Fibroblast of upper back skin (primary cell): ENCODE data around the gene ATP6V1C2.
A peak's percentile ranks its signal among the peaks of the same experiment; 100 is the strongest.
"Not testable (repeated sequence)": the region's sequence is repeated elsewhere in the genome, so short reads cannot be mapped to it uniquely, and the experiment has no call there.

Source experiments
- DNase-seq: peaks from one replicate; pipeline ENCODE4 v3.0.0-alpha.2; 2013

Gene ATP6V1C2

DNA sequence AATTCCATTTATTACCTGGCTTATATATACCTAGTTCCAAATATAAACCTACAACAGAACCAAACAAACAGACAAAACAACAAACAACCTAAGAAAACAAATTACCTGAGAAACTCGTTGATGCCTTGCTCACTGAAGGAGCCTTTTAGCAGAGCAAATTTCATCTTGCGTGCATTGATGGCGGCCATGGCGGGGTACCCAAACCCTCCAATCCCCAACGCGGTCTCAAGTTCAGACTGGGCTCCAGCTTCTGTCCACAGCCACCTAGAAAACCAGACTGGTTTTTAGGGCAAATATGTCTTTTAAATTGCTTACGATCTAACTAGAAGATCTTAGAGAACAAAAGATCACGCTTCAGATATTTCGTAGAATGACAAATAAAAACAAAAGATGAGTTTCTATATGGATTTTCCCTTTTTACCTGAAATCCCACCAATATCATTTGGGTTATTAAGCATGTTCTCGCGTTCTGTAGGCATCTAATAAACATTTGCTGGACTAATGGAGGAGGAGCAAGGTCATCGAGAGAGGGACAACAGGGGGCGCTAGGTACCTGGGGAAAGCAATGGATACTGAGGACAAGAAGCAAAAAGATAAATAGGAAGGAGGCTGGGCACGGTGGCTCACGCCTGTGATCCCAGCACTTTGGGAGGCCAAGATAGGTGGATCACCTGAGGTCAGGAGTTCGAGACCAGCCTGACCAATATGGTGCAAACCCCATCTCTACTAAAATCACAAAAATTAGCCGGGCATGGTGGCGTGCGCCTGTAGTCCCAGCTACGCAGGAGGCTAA lies 65.9 kb downstream of the ATP6V1C2 start:
- no peak for DNase-seq

DNA sequence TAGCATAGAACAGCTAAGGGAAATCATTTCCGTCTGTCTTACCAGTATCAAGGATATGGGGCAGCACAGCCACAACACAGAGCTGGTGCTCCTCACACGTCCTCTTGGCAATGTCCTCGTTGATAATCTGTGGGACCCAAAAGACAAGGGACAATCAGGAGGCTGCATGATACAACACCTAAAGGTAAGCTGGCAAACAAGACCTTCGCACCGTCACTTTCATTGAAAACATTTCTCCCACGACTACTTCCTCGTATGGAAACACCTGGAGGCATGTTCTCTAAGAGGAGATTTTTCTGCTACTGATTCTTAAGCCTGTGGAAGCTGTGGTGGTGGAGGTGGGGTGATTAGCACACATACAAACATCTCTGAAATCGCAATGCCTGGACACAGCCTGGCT lies 67.4 kb downstream of the ATP6V1C2 start:
- no peak for DNase-seq

DNA sequence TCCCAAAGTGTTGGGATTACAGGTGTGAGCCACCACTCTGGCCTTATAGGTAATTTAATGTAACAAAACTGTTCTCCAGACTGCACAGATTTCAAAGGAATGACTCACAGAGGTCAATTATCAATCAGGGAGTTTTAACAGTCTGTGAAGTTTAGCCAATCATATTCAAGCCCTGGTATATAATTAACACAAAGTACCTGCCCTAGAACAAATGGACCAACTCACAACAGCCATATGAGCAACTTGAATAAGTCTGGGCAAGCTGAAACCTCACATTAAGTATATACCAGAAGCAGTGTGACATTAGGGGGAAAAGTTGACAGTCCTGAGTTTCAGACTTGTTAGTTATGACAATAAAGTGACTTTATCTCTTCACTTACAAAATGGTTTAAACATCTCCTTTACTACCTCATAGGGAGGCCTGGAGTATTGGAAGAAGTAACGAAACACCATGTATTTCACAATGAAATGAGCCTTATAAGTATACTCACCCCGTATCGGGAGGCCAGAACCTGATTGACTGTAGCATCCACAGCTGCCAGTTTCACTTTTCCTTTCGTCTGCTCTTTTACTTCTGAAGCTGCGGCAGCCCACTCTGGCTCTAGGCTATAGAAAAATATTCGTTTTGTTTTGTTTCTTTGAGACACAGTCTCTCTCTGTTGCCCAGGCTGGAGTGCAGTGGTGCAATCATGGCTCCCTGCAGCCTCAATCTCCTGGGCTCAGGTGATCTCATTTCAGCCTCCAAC lies 69.0 kb downstream of the ATP6V1C2 start:
- DNase-seq, result no peak

DNA sequence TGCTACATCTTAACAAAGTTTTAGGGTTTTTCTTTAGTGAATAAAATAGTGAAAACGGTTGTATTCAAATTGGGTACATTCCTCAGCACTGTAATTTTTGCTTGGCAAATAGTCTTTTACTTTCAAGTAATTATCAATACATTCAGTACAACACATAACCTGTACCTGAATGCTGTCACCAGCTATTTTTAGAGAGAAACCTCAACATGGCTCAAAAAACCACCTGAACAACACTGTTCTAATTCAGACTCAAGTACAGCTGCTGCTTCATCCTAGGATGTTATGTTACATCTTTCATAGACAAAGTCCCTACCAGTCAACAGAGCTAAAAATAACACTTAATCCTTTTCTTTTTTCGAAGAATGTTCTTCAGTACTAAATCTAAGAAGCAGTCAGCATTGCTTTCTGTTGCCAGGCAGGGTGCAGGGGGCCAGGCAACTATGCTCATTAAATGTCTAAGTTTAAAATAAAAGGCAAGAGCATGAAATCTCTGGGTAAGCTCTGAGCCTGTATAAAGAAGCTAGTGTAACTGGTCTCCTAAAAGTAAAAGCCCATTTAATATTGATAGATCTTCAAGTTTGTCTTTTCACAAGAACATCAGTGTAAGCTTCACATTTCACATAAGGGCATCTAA lies 70.7 kb downstream of the ATP6V1C2 start:
- no peak for DNase-seq

DNA sequence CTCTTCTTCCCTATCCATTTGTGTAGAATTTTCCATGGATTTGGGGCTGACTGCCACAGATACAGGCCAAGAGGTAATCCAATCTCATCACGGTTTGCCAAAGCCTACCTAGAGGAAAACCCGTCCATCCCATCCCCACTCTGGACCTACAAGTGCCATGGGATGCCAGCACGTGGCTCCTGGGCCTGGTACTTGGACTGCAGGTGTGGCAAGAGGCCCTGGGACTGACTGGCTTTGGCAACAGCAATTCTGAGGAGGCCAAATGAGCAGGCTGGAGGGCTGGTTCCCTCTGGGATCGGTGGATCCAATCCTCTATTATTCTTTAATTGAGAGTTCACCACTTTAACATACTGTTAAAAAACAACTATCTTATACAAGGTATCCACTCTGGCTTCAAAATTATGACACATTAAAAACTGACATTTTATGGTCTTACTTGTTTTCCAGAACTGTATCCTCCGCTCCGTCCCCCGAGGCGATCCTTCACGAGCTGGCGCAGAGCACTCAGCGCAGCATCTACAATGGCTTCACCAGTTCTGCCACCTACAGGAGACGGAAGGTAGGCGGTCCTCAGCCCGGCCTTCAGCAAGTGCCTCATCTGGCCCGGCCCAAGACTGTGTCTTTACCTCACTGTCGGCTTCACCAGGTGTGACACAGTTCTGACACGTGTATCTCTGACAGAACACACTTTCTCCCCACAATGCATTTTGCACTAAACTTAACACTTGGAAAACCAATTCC lies 71.4 kb downstream of the ATP6V1C2 start:
- no peak for DNase-seq

DNA sequence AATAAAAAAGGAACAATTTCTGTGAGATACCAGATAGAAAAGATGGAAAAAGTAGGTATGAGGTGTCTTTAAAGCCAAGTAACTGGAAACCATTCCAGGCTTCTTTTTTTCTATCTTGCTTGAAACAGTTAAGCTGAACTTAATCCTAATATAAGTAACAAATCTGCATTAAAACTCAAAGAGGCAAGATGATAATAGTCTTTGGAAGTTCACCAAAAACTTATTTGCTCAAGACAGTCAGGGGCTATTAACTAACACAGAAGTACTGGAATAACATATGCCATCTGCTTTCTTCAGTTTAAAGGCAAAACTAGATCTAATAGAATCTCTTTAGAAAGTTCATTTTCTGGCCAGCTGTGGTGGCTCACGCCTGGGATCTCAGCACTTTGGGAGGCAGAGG lies 72.4 kb downstream of the ATP6V1C2 start:
- no peak for DNase-seq

DNA sequence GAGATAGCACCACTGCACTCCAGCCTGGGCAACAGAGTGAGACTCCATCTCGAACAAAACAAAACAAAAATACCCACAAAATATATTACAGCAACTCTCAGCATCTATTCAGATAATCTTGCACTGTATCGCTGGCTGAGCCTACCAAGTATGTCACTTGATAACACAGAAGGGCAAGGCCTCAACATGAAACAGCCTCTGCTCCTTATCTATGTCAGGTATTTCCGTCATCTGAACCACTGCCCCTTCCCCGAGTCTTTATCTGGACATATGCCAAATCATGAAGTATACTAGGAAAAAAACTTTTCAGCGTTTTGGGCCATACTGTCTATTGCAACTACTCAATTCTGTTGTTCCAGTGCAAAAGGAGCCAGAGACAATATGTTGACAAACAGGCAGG lies 73.4 kb downstream of the ATP6V1C2 start:
- no peak for DNase-seq

DNA sequence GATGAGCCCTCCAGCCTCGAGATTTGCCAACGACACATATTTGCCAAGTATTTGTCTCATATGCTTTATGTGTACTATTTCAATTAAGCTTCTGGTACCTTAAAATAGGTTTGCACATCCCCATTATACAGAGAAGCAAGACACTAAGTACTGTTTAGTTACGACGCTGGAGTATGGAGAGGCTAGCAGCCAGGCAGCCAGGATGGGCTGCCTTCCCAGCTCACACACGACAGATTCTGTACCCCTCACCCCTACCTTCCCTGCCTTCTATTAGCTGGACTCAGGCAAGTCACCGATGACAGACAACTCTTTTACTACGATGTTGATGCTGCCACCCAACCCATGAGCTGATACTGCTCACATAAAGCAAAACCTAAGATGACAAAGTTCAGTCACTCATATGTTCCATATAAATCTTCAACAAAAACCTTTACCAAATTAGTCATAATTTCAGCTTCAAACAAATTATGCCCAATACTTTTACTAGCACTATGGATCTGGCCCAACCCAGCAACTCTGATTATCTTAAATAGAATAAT lies 74.1 kb downstream of the ATP6V1C2 start:
- DNase-seq, result no peak

DNA sequence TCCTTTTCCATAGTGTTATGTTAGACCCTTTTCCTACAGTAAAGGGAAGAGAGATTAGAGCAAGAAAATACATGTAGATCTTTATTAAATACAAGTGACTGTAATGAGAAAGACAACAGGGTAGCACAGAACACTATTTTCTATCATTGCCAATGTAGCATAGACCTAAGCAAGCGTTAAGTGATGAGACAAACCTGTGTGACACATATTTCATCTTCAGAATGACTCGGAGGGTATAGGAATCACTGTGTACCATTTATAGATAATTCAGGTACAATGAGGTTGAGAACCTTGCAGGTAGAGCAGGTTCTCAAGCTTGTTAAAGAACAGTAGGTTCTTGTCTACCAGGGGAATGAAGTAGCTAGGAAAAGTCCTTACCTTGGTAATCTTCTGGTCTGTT lies 75.3 kb downstream of the ATP6V1C2 start:
- no peak for DNase-seq

DNA sequence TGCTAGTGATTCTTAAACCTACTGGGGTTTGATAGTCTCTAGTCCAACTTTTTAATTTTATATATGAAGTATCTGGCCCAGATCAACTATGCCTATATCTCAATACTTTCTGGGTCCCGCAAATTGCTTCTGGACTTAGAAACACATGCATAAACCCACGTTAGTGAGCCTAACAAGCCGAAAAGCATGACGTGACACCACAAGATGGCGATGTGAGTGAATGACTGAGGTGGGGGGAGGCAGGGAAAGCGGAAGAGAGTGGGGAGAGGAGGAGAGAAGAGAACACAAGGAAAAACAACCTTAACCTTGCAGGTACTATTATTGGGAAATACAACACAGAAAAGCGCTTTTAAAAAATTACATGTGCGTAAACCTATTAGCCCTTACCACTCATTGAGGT lies 77.4 kb downstream of the ATP6V1C2 start:
- DNase-seq, result no peak

DNA sequence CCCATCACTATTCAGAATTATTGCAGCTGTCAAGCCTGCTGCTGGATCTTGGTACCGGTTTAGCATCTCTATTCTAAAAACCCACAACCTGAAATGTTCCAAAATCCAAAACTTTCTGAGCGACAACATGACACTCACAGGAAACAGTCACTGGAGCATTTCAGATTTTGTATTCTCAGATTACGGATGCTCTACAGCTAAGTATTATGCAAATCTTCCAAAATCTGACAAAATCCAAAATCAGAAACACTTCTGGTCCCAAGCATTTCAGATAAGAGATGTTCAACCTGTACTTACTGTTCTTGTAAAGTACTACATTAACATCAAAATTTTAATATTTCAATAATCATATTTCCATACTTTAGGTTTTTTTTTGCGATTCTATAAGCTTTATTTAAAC lies 78.7 kb downstream of the ATP6V1C2 start:
- DNase-seq, result no peak

DNA sequence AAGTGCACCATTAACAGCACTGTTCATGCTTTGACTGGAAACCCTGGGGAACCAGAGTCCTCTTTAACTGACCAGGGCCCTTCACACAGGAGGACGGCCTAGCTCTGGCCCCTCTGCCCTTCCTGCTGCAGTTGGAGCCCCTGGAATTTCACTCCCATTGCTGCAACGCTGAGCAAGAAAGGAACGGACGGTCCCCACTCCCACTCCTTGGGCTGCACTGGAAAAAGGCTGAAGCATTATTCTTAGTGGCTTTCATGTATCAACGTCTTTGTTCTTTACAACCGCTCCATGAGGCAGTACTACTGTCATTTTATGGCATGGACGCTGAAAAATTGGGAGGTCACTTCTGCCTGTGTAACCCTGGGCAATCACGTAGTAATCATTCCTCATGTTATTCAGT lies 81.2 kb downstream of the ATP6V1C2 start:
- no peak for DNase-seq

DNA sequence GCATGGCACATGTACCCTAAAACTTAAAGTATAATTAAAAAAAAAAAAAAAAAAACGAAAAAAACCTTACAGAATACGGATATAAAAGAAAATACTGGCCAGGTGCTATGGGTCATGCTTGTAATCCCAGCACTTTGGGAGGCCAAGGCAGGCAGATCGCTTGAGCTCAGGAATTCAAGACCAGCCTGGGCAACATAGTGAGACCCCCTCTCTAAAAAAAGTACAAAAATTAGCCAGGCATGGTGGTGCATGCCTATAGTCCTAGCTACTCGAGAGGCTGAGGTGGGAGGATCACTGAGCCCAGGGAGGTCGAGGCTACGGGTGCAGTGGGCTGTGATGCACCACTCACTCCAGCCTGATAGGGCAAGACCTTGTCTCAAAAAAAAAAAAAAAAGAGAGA lies 84.6 kb downstream of the ATP6V1C2 start:
- not testable (repeated sequence) for DNase-seq

DNA sequence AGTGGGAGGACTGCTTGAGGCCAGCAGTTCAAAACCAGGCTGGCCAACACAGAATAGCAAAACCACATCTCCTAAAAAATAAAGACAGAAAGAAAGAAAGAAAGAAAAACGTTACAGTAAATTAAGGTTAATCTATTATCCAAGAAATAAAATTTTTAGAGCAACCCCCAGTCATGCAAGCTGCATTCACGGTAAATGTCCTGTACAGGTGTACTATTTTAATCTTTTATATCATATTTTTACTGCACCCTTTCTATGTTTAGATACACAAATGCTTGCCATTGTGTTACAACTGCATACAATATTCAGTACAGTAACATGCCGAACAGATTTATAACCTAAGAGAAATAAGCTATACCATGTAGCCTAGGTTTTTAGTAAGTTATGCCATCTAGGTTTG lies 85.1 kb downstream of the ATP6V1C2 start:
- DNase-seq, result no peak

DNA sequence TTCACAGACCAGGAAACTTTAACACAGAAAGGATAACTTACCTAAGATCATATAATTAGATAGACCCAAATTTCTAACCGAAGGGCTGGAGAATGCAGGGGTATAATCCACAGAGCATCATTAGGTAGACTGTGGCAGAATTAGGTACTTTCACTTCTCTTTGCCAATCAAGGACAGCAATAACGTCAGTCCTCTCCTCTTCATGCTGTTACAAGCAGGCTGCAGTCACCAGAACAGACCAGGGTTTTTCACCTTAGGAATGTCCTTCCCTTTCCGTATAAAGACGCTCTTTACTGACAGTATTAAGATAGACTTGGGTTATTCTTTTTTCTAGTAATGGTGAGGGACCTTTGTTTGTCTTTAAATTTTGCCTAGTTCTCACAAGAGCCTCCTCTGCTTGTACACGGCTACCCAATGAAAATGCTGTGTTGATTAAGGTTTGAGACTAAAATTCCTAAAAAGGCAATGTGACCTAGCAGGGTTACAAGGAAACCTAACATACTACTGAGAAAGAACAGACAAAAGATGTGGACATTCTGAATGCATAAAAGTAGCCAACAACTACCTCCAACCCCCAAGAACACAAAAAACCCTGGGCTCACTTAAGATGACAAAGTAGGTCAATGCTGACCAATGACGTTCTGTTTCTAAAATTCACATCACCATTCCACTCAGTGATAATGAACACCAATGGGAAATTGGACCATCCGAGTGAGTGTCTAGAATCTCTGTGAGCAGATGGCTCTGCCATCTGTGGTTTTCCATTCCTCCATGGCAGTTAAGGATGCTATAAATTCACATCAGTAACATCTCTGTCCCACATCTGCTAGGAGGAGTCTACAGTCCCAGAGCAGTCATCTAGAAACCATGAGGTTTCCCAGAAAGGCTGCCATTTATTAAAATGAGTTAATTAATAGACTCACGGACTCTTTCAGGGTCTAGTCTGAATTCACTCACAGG lies 89.1 kb downstream of the ATP6V1C2 start:
- DNase-seq, result peak; percentile 23

DNA sequence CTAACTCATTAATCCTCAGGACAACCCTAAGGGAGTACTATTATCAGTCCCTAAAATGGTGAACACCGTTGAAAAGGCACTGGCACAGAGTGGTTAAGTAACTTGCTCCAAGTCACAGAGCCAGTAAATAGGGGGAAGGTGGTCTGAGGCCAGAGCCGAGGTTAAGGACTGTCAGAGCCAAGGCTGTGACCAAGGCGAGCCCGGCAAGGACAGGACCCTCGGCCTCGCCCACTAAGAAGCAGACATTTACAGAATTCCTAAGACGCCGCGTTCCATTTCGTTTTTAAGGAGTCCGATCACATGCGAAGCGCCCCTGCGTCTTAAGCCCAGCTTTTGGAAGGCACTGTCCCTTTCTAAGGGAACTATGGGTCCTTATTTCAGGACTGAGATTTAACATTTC lies 90.1 kb downstream of the ATP6V1C2 start:
- no peak for DNase-seq

DNA sequence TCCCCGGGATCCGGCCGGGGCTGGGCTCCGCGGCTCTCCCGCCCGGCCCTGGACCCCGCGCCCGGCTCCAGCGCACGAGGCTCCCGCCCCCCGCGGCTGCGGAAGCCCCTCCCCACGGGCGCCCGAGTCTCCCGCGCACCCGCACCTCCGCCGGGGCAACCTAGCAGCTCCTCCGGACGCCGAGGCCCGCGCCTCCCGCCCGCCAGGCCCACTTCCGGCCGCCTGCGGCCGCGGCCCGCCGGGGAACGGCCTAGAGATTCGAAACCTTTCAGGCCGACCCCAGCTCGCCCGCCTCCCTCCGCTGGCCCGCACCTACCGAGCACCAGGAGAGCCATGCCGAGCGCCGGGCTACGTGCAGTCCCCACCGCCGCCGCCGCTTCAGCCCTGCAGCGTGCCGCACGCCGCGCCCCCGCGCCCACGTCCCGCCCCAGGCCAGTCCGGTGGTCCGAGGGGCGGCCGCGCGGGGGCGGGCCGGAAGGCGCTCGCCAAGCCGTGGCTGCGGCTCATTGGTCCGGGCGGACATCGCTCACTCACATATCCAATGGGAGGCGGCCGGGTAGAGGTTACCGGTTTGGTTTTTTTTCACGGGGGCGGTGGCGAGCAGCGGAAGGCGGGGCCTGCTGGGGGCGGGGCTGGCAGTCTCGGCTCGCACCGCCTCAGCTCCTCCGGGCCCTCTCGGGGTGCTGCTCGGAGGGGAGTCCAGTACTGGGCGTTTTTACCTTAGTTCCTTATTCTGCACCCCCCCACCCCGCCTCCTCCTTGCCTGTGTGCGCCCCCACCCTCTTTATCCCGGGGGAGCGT lies 91.1 kb downstream of the ATP6V1C2 start, which contains the start of gene PDIA6:
PDIA6 (minus strand) TSS at position 424 of the 801 bp plus-strand sequence; CDS start at position 335, 89 bp downstream.
- peak; percentile 97 for DNase-seq

DNA sequence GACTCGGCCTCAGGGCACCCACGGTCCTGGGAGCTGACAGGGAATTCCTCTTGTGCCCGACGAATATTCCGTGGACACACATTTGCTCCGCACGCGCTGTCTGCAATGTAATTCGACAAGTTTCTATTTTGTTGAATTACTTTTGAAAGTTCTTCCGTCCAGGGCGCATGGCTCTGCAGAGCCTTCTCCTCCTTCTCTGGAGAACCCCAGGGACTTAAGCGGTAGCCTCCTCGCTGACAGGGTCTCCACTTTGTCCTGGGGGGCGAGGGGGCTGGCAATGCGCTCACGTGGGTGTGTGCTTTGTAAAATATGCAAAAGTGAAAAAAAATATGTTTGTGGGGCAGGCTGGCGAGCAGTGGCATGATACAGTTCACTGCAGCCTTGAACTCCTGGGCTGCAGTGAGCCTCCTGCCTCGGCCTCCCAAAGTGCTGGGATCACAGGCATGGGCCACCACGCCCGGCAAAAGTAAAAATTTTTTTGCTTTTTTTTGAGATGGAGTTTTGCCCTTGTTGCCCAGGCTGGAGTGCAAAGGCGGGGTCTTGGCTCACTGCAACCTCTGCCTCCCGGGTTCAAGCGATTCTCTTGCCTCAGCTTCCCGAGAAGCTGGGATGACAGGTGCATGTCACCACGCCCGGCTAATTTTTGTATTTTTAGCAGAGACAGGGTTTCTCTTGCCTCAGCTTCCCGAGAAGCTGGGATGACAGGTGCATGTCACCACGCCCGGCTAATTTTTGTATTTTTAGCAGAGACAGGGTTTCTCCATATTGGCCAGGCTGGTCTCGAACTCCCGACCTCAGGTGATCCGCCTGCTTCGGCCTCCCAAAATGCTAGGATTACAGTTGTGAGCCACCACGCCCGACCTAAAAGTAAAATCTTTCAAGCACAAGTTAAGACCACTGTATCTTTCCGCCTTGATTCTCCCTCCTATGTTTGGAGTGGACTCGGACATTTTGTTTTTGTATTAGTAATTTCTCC lies 92.0 kb downstream of the ATP6V1C2 start:
- not testable (repeated sequence) for DNase-seq

DNA sequence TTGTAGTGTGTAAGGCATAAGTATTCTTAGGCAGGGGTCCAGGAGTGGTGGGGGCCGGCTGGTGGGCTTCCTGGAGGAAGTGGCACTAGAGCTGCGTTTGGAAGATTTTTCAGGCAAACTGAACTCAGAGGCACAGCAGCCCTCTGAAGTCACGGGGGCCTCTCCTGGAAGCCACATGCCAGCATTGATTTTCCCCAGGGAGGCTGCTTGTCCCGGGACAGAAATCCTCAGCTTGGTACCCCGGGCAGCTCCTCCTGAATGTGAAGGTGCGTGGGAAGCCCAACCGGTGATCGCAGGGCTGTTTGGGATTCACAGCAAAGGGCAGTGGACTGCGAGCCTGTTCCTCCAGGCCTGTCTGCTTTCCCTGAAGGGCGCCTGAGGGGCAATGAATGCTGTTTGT lies 92.7 kb downstream of the ATP6V1C2 start:
- no peak for DNase-seq
